GM18909 (cell line): ENCODE results near the gene KRT37.
"Not testable (repeated sequence)": the region's sequence is repeated elsewhere in the genome, so short reads cannot be mapped to it uniquely, and the experiment has no call there.

ENCODE experiments used
- ATAC-seq: cut with Tn5 transposase; IDR thresholded peaks from one replicate; pipeline ENCODE4 v1.9.1; 2021; ENCODE audit warnings: mild to moderate bottlenecking; ENCODE audit not compliant: unreplicated experiment, poor library complexity

The KRT37 gene

DNA sequence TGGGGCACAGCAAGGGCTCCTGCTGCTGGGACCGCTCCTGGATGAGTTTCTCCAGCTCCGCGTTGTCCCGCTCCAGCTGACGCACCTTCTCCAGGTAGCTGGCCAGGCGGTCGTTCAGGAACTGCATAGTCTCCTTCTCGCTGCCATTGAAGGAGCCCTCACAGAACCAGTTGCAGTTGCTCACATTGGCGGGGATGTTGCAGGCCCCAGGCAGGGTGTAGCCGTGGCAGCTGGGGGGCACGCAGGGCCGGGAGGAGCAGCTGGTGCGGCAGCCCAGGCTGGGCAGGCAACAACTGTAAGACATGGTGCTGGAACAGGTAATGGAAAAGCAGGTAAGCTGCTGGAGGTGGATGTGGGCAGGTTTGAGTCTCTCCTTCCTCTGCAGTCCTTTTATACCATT lies 42.4 kb downstream of the KRT37 start, which contains the start of gene KRT34:
KRT34 (minus strand) TSS at position 364 of the 400 bp plus-strand sequence; CDS start at position 304, 60 bp downstream.
- ATAC-seq = not testable (repeated sequence)

DNA sequence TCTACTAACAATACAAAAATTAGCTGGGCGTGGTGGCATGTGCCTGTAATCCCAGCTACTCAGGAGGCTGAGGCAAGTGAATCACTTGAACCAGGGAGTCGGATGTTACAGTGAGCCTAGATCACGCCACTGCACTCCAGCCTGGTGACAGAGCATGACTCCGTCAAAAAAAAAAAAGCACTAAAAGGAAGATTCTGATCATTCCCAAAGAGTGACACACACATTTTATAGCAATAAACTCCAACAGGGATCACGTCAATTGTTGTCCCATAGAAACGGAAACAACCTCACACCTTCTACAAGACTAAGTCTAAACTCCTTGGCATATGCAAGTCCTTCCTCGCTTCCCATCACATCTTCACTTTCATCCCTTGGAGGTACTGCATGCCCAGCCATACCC lies 44.3 kb downstream of the KRT37 start:
- not testable (repeated sequence) for ATAC-seq

DNA sequence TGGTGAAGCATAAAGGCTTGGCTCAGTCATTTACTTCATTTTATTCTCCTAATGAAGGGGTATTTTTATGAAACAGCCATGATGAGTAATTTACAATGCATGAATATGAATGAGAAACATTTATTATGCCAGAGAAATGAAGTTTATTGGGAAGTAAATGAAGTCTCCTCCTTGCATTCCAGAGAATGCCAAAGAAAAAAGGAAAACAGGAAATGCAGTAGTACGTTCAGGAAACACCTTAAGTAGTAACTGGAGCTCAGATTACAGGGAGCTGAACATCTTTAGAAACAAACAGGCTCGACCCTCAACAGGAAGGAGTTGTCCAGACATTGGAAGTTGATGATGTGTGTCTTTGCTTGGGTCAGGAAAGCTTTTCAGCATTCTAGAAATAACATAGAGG lies 46.8 kb downstream of the KRT37 start:
- ATAC-seq = no peak
